GM23338 (cell line): Measurements from ENCODE around the gene GUCA2B.

Source experiments
- CTCF ChIP-seq, 2 experiments: fragments of 200-600 bp in 1 of 2; sonication (generic) in 1 of 2; conservative IDR thresholded peaks; 2 replicates each; pipeline versions ENCODE4 v1.5.1 to v1.6.1; 2016 to 2017; ENCODE audit warnings: antibody characterized with exemption in 2 of 2, low read depth in 2 of 2, mild to moderate bottlenecking in 2 of 2, moderate library complexity in 1 of 2
- ETS1 ChIP-seq: IDR thresholded peaks from 2 replicates; pipeline ENCODE4 v1.6.1; 2016; ENCODE audit warnings: antibody characterized with exemption
- EZH2 ChIP-seq: fragments of 200-600 bp; sonication (generic); IDR thresholded peaks from one replicate; pipeline ENCODE4 v1.8.0; 2017; ENCODE audit warnings: antibody characterized with exemption, mild to moderate bottlenecking, low read depth; ENCODE audit not compliant: unreplicated experiment
- EZH2phosphoT487 ChIP-seq: fragments of 200-600 bp; sonication (generic); IDR thresholded peaks from one replicate; pipeline ENCODE4 v1.8.1; 2018; ENCODE audit warnings: antibody characterized with exemption; ENCODE audit not compliant: unreplicated experiment
- JUNB ChIP-seq: IDR thresholded peaks from one replicate; pipeline ENCODE4 v1.6.1; 2016; ENCODE audit warnings: antibody characterized with exemption; ENCODE audit not compliant: unreplicated experiment
- POLR2AphosphoS5 ChIP-seq: IDR thresholded peaks from 2 replicates; pipeline ENCODE4 v1.6.1; 2016; ENCODE audit warnings: antibody characterized with exemption, low read depth
- REST ChIP-seq: IDR thresholded peaks from one replicate; pipeline ENCODE4 v1.6.1; 2018; ENCODE audit warnings: antibody characterized with exemption; ENCODE audit not compliant: unreplicated experiment
- STAT1 ChIP-seq: IDR thresholded peaks from one replicate; pipeline ENCODE4 v1.6.1; 2016; ENCODE audit warnings: antibody characterized with exemption; ENCODE audit not compliant: unreplicated experiment
- ZNF114 ChIP-seq: fragments of 250-450 bp; sonication (Bioruptor Pico); IDR thresholded peaks from 2 replicates; pipeline ENCODE4 v1.5.0; 2020; ENCODE audit warnings: mild to moderate bottlenecking, moderate library complexity

GRCh38 chr1:42128499-42128898 lies 24.7 kb upstream of the GUCA2B start:
- TF ChIP-seq CTCF (conservative IDR thresholded peaks at IDR 0.05; ENCODE audit: low read depth in 2 of 2) (no peak), ZNF114 (CRISPR knock-in tag) (no peak), JUNB (no peak), REST (no peak), ETS1 (no peak), POLR2AphosphoS5 (no peak), EZH2 (no peak), EZH2phosphoT487 (no peak), STAT1 (no peak)
